PC-3 (cell line): ENCODE results near the gene DIP2B. TPM values are rescaled to one million over a fixed set of nuclear protein-coding genes. Genes with fewer than 3 reads are reported as not detected.
A peak's percentile ranks its signal among the peaks of the same experiment; 100 is the strongest.

Experiments
- ATAC-seq: fragments of 200-7000 bp; cut with Tn5 transposase; 2 replicates; pipeline ENCODE4 v1.9.1; 2020; ENCODE audit warnings: mild to moderate bottlenecking, moderate library complexity
- BruUV-seq: library from RNA; stranded (reverse); fragments of 400-500 nt; replicated peaks from 2 replicates; lab custom pipeline; 2021; lab: Mats Ljungman, UMichigan
- CTCF ChIA-PET: fragments of 300-600 bp; sonication (Branson Sonifier 250); formaldehyde crosslinking; loops from one replicate; lab custom pipeline; 2022; ENCODE audit warnings: antibody characterized with exemption; lab: Charles Lee
- POLR2A ChIA-PET: fragments of 300-600 bp; sonication (Branson Sonifier 250); formaldehyde crosslinking; loops from one replicate; lab custom pipeline; 2022; ENCODE audit warnings: antibody characterized with exemption; ENCODE audit not compliant: unreplicated experiment; lab: Charles Lee
- DNase-seq: peaks from one replicate; pipeline ENCODE4 v3.0.0-alpha.2; 2015
- H2AFZ ChIP-seq: fragments of 300-600 bp; sonication (generic); 2 replicates; pipeline ENCODE4 v1.6.0; 2016; ENCODE audit warnings: antibody characterized with exemption, low read length
- H3F3A ChIP-seq: fragments of 300-600 bp; sonication (generic); one replicate; pipeline ENCODE4 v1.6.0; 2017; ENCODE audit warnings: antibody characterized with exemption, low read length, control low read depth, mild to moderate bottlenecking; ENCODE audit not compliant: unreplicated experiment
- H3K27ac ChIP-seq: fragments of 300-600 bp; sonication (generic); 2 replicates; pipeline ENCODE4 v1.5.1; 2016; ENCODE audit warnings: mild to moderate bottlenecking, low read length
- H3K27me3 ChIP-seq: fragments of 300-600 bp; sonication (generic); 2 replicates; pipeline ENCODE4 v1.6.1; 2016; ENCODE audit warnings: low read length, mixed read lengths
- H3K36me3 ChIP-seq: fragments of 300-600 bp; sonication (generic); 2 replicates; pipeline ENCODE4 v1.6.1; 2016; ENCODE audit warnings: low read depth, mixed run types, low read length, mixed read lengths
- H3K4me1 ChIP-seq: fragments of 300-600 bp; sonication (generic); 2 replicates; pipeline ENCODE4 v1.5.1; 2016; ENCODE audit warnings: low read length; ENCODE audit not compliant: insufficient read depth
- H3K4me2 ChIP-seq: fragments of 300-600 bp; sonication (generic); 2 replicates; pipeline ENCODE4 v1.6.0; 2016; ENCODE audit warnings: low read length
- H3K4me3 ChIP-seq: fragments of 300-600 bp; sonication (generic); 2 replicates; pipeline ENCODE4 v1.5.1; 2016; ENCODE audit warnings: mild to moderate bottlenecking, low read length, mixed read lengths
- H3K79me2 ChIP-seq: fragments of 300-600 bp; sonication (generic); 2 replicates; pipeline ENCODE4 v1.6.1; 2017; ENCODE audit warnings: low read length, mixed read lengths
- H3K9ac ChIP-seq: fragments of 300-600 bp; sonication (generic); 2 replicates; pipeline ENCODE4 v1.6.0; 2016; ENCODE audit warnings: mild to moderate bottlenecking, low read length
- H3K9me2 ChIP-seq: fragments of 300-600 bp; sonication (generic); replicated peaks from 2 replicates; pipeline ENCODE4 v1.6.1; 2016; ENCODE audit warnings: mixed run types, low read length, mixed read lengths
- H3K9me3 ChIP-seq: fragments of 300-600 bp; sonication (generic); 2 replicates; pipeline ENCODE4 v1.6.1; 2016; ENCODE audit warnings: low read length, mixed read lengths
- H4K20me1 ChIP-seq: fragments of 300-600 bp; sonication (generic); 2 replicates; pipeline ENCODE4 v1.6.1; 2016; ENCODE audit warnings: low read length, mixed read lengths
- CTCF ChIP-seq: fragments of 300-600 bp; sonication (generic); conservative IDR thresholded peaks from 2 replicates; pipeline ENCODE4 v1.5.1; 2017; ENCODE audit warnings: antibody characterized with exemption, low read depth, mild to moderate bottlenecking, low read length
- EZH2 ChIP-seq: fragments of 300-600 bp; sonication (generic); IDR thresholded peaks from one replicate; pipeline ENCODE4 v1.6.1; 2017; ENCODE audit warnings: antibody characterized with exemption, mild to moderate bottlenecking, low read length; ENCODE audit not compliant: unreplicated experiment
- EZH2phosphoT487 ChIP-seq: fragments of 300-600 bp; sonication (generic); IDR thresholded peaks from 2 replicates; pipeline ENCODE4 v1.6.1; 2018; ENCODE audit warnings: mild to moderate bottlenecking, antibody characterized with exemption, low read length, borderline replicate concordance
- intact Hi-C: fragments of 100-400 bp; cut with micrococcal nuclease; formaldehyde crosslinking; loops from 2 replicates; pipeline ENCODE4 v1.9.0; 2023
- total RNA-seq: library from RNA; depleted of rRNA; stranded (reverse); fragments of >200 nt; gene quantifications from 2 replicates; pipeline ENCODE4 v1.2.3, GENCODE V29; 2014

The DIP2B gene
- total RNA-seq, 1 experiment from 2014 or later, result 36.3 TPM

GRCh38 chr12:50572760-50573159 is 68.0 kb downstream of the DIP2B start:
- H3K36me3 ChIP-seq, result no peaks in the 10 kb centered on the region
- H2AFZ ChIP-seq, result no peak overlapping the region
- H3K9me3 ChIP-seq, result no peaks in the 10 kb centered on the region
- peaks cover 86% of the 10 kb centered on the region for H3K79me2 ChIP-seq
- ChIA-PET POLR2A (no interaction called here), CTCF (no interaction called here)
- TF ChIP-seq CTCF, result no peak
- TF ChIP-seq EZH2phosphoT487, result no peak
- TF ChIP-seq EZH2, result no peak
- peaks cover 17% of the 10 kb centered on the region for H3K4me1 ChIP-seq
- DNase-seq (no peak), ATAC-seq (peak; percentile 51; the same call in 1 of the 2 replicates)
- BruUV-seq, result no TSS peak
- no peaks in the 10 kb centered on the region for H4K20me1 ChIP-seq
- H3K9me2 ChIP-seq, result no peaks in the 10 kb centered on the region
- H3K4me2 ChIP-seq, result 0 out of 2 replicates have a peak overlapping the region, but pooled peaks have one; percentile 15
- H3K4me3 ChIP-seq, result no peak overlapping the region
- no peak overlapping the region for H3K9ac ChIP-seq
- no peaks in the 10 kb centered on the region for H3K27me3 ChIP-seq
- intact Hi-C loops, result no loop called here
- no peaks in the 10 kb centered on the region for H3F3A ChIP-seq
- H3K27ac ChIP-seq, result no peak overlapping the region

GRCh38 chr12:50573271-50573670 is 68.5 kb downstream of the DIP2B start:
- no peaks in the 10 kb centered on the region for H3K36me3 ChIP-seq
- no peaks in the 10 kb centered on the region for H3K27me3 ChIP-seq
- no peaks in the 10 kb centered on the region for H4K20me1 ChIP-seq
- peaks cover 86% of the 10 kb centered on the region for H3K79me2 ChIP-seq
- no peaks in the 10 kb centered on the region for H3F3A ChIP-seq
- peaks cover 15% of the 10 kb centered on the region for H3K4me1 ChIP-seq
- no peak overlapping the region for H3K9ac ChIP-seq
- no peak overlapping the region for H3K4me2 ChIP-seq
- intact Hi-C loops, result no loop called here
- no peaks in the 10 kb centered on the region for H3K9me3 ChIP-seq
- no TSS peak for BruUV-seq
- H3K27ac ChIP-seq, result no peak overlapping the region
- H3K4me3 ChIP-seq, result no peak overlapping the region
- no peak for ATAC-seq
- ChIA-PET CTCF (no interaction called here), POLR2A (no interaction called here)
- no peak overlapping the region for H2AFZ ChIP-seq
- DNase-seq, result no peak
- TF ChIP-seq CTCF, result no peak
- TF ChIP-seq EZH2phosphoT487, result no peak
- no peak for TF ChIP-seq EZH2
- H3K9me2 ChIP-seq, result no peaks in the 10 kb centered on the region

DNA sequence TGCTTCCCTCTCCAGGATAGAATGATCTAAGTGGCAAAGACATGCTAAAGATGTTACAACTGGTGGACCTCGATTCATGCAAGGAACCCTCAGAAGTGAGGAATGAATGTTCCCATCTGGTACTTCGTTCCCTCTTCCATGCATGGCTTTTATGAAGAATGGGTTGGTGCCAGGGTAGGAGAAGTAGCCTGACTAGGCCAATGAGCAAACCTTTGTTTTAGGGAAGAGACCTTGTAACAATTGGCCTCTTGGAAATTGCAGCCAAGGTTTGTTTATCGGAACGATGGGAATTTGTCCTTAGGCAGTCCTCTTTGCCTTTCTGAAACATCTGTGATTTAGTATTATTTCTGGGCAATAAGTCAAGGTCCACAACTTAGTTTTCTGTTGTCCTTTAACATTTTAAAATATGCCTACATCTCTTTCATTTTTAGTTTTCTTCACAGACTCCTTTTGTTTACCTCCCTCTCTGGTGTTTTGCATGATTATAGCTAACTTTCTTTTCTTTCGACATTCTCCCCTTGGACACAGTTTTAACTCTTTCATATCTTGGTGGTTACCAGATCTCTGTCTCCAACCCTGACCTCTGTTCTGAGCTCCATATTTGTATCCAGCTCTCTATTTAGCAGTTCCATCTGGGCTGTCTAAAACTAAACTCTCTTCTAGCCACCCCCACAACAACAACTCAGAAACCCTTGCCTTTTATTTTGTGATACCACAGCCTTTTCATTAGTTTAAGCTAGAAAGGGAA is 70.0 kb downstream of the DIP2B start:
- Histone ChIP-seq H3K4me1 (peaks cover 19% of the 10 kb centered on the region), H3F3A (no peaks in the 10 kb centered on the region), H2AFZ (no peak overlapping the region), H3K9me3 (no peaks in the 10 kb centered on the region), H3K9ac (no peak overlapping the region), H4K20me1 (no peaks in the 10 kb centered on the region), H3K4me2 (no peak overlapping the region), H3K27ac (no peak overlapping the region), H3K9me2 (no peaks in the 10 kb centered on the region), H3K36me3 (no peaks in the 10 kb centered on the region), H3K27me3 (no peaks in the 10 kb centered on the region), H3K4me3 (no peak overlapping the region), H3K79me2 (peaks cover 81% of the 10 kb centered on the region)
- ATAC-seq (no peak), DNase-seq (no peak)
- TF ChIP-seq CTCF (no peak), EZH2phosphoT487 (no peak), EZH2 (no peak)
- no TSS peak for BruUV-seq
- ChIA-PET CTCF (no interaction called here), POLR2A (no interaction called here)
- intact Hi-C loops, result no loop called here
